ENCODE results near the gene VCX2. TPM values are rescaled to one million over a fixed set of nuclear protein-coding genes. Genes with fewer than 3 reads are reported as not detected.

VCX2 gene
- polyA plus RNA-seq, 1 of the 3 experiments (the other 2 are of a cell fraction): not detected

- no peaks in the 10 kb centered on the region for H3K9me3 ChIP-seq
- no peaks in the 10 kb centered on the region for H3K36me3 ChIP-seq (replicated peaks in 1 of 2; ENCODE audit: control insufficient read depth in 1 of 2, insufficient read depth in 2 of 2, low read length in 1 of 2)
- POLR2A ChIA-PET: no interaction called here
- no peaks in the 10 kb centered on the region for H3K79me2 ChIP-seq (ENCODE audit: insufficient read depth)
- CTCF ChIA-PET: interaction anchor here (0.9 kb wide), 1 partner anchor 547 kb away, joined by 3 read pairs; no protein-coding TSS in a partner anchor
- H2AFZ ChIP-seq (ENCODE audit: low read depth): no peak overlapping the region
- H4K20me1 ChIP-seq (ENCODE audit: insufficient read depth): no peaks in the 10 kb centered on the region
- H3K4me3 ChIP-seq (ENCODE audit: low read depth in 2 of 2, low read length in 1 of 2): no peak overlapping the region
- DNase-seq: no peak
- no peak overlapping the region for H3K27ac ChIP-seq (ENCODE audit: low read depth in 2 of 2, low read length in 1 of 2)
- 42% methylated on average over 5 of the region's 8 CpGs for WGBS (ENCODE audit: low lambda C conversion rate)
- TF ChIP-seq EZH2phosphoT487 (IDR thresholded peaks at IDR 0.05; ENCODE audit: borderline replicate concordance, low read depth) (no peak), MXI1 (IDR thresholded peaks at IDR 0.05; ENCODE audit: low read depth, low read length) (no peak), USF1 (IDR thresholded peaks at IDR 0.05; ENCODE audit: borderline replicate concordance, low read depth) (no peak), IRF3 (IDR thresholded peaks at IDR 0.05; ENCODE audit: low read depth, low read length) (no peak), FOXJ3 (CRISPR knock-in tag; IDR thresholded peaks at IDR 0.05) (no peak), RXRA (IDR thresholded peaks at IDR 0.05; ENCODE audit: borderline replicate concordance, low read depth) (no peak), RAD21 (IDR thresholded peaks at IDR 0.05; ENCODE audit: low read length) (no peak), REST (IDR thresholded peaks at IDR 0.05; ENCODE audit: low read depth, low read length) (no peak), EP300 (IDR thresholded peaks at IDR 0.05; ENCODE audit: borderline replicate concordance in 1 of 2, low read depth in 1 of 2, low read length in 1 of 2) (no peak), CTCF (IDR thresholded peaks at IDR 0.05) (no peak), POLR2AphosphoS5 (IDR thresholded peaks at IDR 0.05; ENCODE audit: low read depth, low read length) (no peak), NFIC (IDR thresholded peaks at IDR 0.05; ENCODE audit: borderline replicate concordance) (no peak), PBX3 (IDR thresholded peaks at IDR 0.05) (no peak), TEAD4 (IDR thresholded peaks at IDR 0.05; ENCODE audit: borderline replicate concordance, insufficient read depth) (no peak), FOXM1 (IDR thresholded peaks at IDR 0.05; ENCODE audit: low read depth) (no peak), MAX (IDR thresholded peaks at IDR 0.05; ENCODE audit: low read depth) (no peak), USF2 (IDR thresholded peaks at IDR 0.05; ENCODE audit: borderline replicate concordance, low read depth, low read length) (no peak), MEF2A (IDR thresholded peaks at IDR 0.05; ENCODE audit: borderline replicate concordance, low read depth) (no peak), NRF1 (IDR thresholded peaks at IDR 0.05; ENCODE audit: low read depth, low read length) (no peak)
- H3F3A ChIP-seq (replicated peaks; ENCODE audit: insufficient read depth): no peaks in the 10 kb centered on the region
- no peaks in the 10 kb centered on the region for H3K27me3 ChIP-seq (ENCODE audit: insufficient read depth)
- H3K4me1 ChIP-seq (ENCODE audit: control insufficient read depth in 1 of 2, insufficient read depth in 2 of 2, low read depth in 1 of 2, low read length in 1 of 2): no peaks in the 10 kb centered on the region; a peak in 1 of 4 replicates
- H3K4me2 ChIP-seq: no peak overlapping the region
- H3K9ac ChIP-seq: no peak overlapping the region
- H3K9me2 ChIP-seq: no peaks in the 10 kb centered on the region
Measured at GRCh38 chrX:8191022-8191421, 20.0 kb upstream of the VCX2 start.

All from SK-N-SH (cell line).